Spleen (tissue), 7 donors: ENCODE measurements around the gene DYRK4.

Experiments used
- POLR2AphosphoS5 ChIP-seq, 3 donors: sonication (generic); formaldehyde crosslinking; IDR thresholded peaks; one replicate each; pipeline ENCODE4 v1.5.1; 2017; ENCODE audit warnings: antibody characterized with exemption in 3 of 3
- TF ChIP-seq, protein P1 (sequence below), 11 experiments: fragments of 200-600 bp in 7 of 11; fragments of 450-650 bp in 4 of 11; sonication (generic) in 4 of 11; IDR thresholded peaks in 8 of 11; conservative IDR thresholded peaks in 3 of 11; 1 replicate in 7 of 11; 2 replicates in 4 of 11; pipeline versions ENCODE4 v1.4.0 to v1.8.0; 2016 to 2021; ENCODE audit warnings: antibody characterized with exemption in 11 of 11, inconsistent platforms in 4 of 11, mild to moderate bottlenecking in 1 of 11
- donor health status: DM: no; HTN: no; CAD: no; lungs with moderate emphysema.
- donor health status: DM: no; HTN: no; CAD: no.
- donor health status: DM: no; HTN: no; CAD: no.

DNA sequence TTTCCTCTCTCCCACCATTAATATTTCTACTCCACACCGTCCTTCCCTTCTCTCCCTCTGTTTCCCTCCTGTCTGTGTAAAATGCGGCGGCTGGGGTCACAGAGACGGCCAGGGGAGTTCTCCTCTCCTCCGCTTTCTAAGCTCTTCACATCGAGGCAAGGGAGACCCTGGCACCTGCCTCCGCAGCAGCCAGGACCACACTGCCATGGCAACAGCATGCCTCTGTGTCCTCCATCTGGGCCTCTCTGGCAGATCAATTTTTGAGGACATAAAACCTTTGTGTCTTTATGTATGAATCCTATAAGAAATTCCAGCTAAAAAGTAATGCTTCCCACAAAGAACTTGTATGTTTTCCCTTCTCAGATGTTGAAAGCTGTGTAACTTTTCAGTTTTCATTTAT is 41.4 kb downstream of the DYRK4 start:
- TF ChIP-seq POLR2AphosphoS5 (IDR thresholded peaks at IDR 0.05), result no peak
- TF ChIP-seq, protein P1, sequence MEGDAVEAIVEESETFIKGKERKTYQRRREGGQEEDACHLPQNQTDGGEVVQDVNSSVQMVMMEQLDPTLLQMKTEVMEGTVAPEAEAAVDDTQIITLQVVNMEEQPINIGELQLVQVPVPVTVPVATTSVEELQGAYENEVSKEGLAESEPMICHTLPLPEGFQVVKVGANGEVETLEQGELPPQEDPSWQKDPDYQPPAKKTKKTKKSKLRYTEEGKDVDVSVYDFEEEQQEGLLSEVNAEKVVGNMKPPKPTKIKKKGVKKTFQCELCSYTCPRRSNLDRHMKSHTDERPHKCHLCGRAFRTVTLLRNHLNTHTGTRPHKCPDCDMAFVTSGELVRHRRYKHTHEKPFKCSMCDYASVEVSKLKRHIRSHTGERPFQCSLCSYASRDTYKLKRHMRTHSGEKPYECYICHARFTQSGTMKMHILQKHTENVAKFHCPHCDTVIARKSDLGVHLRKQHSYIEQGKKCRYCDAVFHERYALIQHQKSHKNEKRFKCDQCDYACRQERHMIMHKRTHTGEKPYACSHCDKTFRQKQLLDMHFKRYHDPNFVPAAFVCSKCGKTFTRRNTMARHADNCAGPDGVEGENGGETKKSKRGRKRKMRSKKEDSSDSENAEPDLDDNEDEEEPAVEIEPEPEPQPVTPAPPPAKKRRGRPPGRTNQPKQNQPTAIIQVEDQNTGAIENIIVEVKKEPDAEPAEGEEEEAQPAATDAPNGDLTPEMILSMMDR (IDR thresholded peaks at IDR 0.05 in 8 of 11, conservative IDR thresholded peaks at IDR 0.05 in 3 of 11), result no peak
